ENCODE data around the gene SMPD2.

DNA sequence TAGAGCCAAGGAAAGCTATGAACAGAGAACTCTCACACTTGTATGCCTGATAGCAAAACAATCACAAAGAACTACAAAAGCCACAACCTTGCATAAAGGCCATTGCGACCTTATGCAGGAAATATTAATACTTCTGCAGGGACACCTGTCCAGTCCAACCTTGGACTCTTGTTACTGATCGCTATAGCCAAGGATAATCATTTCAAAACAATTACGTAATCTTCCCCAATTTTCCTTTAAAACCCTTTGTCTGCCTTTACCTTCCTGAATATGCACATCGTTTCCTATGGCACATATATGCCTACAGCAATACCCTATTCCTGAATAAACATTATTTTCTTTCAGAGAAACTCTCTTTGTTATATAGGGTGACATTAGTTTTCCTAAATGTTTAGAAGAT is 22.9 kb upstream of the SMPD2 start:
- no peak for TF ChIP-seq POLR2A (IDR thresholded peaks at IDR 0.05; ENCODE audit: extremely low read depth, insufficient read length)
- TF ChIP-seq, protein P1, sequence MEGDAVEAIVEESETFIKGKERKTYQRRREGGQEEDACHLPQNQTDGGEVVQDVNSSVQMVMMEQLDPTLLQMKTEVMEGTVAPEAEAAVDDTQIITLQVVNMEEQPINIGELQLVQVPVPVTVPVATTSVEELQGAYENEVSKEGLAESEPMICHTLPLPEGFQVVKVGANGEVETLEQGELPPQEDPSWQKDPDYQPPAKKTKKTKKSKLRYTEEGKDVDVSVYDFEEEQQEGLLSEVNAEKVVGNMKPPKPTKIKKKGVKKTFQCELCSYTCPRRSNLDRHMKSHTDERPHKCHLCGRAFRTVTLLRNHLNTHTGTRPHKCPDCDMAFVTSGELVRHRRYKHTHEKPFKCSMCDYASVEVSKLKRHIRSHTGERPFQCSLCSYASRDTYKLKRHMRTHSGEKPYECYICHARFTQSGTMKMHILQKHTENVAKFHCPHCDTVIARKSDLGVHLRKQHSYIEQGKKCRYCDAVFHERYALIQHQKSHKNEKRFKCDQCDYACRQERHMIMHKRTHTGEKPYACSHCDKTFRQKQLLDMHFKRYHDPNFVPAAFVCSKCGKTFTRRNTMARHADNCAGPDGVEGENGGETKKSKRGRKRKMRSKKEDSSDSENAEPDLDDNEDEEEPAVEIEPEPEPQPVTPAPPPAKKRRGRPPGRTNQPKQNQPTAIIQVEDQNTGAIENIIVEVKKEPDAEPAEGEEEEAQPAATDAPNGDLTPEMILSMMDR (IDR thresholded peaks at IDR 0.05; ENCODE audit: low read depth, low read length): no peak

Data from NB4 (cell line).